CD14-positive monocyte (primary cell): Measurements from ENCODE around the gene AHI1. TPM values are rescaled to one million over a fixed set of nuclear protein-coding genes. Genes with fewer than 3 reads are reported as not detected.

Experiments used
- DNase-seq, 3 donors: peaks; one replicate each; pipeline ENCODE4 v3.0.0-alpha.2; 2011 to 2022
- H2AFZ ChIP-seq: 2 replicates; pipeline ENCODE4 v1.6.0; 2012; ENCODE audit warnings: mild to moderate bottlenecking, low read depth, low read length, inconsistent platforms; ENCODE audit not compliant: insufficient read depth, poor library complexity, severe bottlenecking
- H3K27ac ChIP-seq, 2 donors: 1 replicate in 1 of 2; 2 replicates in 1 of 2; pipeline ENCODE4 v1.5.1; 2012 to 2013; ENCODE audit warnings: low read length in 2 of 2, control low read depth in 1 of 2, inconsistent platforms in 1 of 2, low read depth in 1 of 2, mild to moderate bottlenecking in 1 of 2
- H3K27me3 ChIP-seq, 2 donors: one replicate each; pipeline versions ENCODE4 v1.6.0 to v1.6.1; 2011 to 2013; ENCODE audit warnings: low read length in 2 of 2; ENCODE audit not compliant: control insufficient read depth in 2 of 2, insufficient read depth in 2 of 2
- H3K36me3 ChIP-seq, 2 donors: replicated peaks in 1 of 2; 1 replicate in 1 of 2; 2 replicates in 1 of 2; pipeline versions ENCODE4 v1.5.1 to v1.6.1; 2012 to 2013; ENCODE audit warnings: low read length in 2 of 2, control low read depth in 1 of 2, inconsistent platforms in 1 of 2, mild to moderate bottlenecking in 1 of 2; ENCODE audit not compliant: insufficient read depth in 2 of 2, control insufficient read depth in 1 of 2
- H3K4me1 ChIP-seq, 2 donors: 1 replicate in 1 of 2; 2 replicates in 1 of 2; pipeline versions ENCODE4 v1.5.1 to v1.6.1; 2012 to 2013; ENCODE audit warnings: low read length in 2 of 2, control low read depth in 1 of 2, inconsistent platforms in 1 of 2, mild to moderate bottlenecking in 1 of 2, moderate library complexity in 1 of 2; ENCODE audit not compliant: insufficient read depth in 2 of 2, control insufficient read depth in 1 of 2
- H3K4me2 ChIP-seq: replicated peaks from 2 replicates; pipeline ENCODE3; 2012; ENCODE audit warnings: low read length, moderate library complexity, mild to moderate bottlenecking; ENCODE audit not compliant: poor library complexity, severe bottlenecking; ENCODE audit errors: extremely low read depth
- H3K4me3 ChIP-seq, 3 experiments: fragments of 200-600 bp in 1 of 3; sonication (generic) in 1 of 3; replicated peaks in 1 of 3; 1 replicate in 2 of 3; 2 replicates in 1 of 3; pipeline ENCODE4 v1.5.1; 2011 to 2013; ENCODE audit warnings: low read length in 3 of 3, mild to moderate bottlenecking in 3 of 3, control low read depth in 2 of 3, low read depth in 2 of 3, inconsistent platforms in 1 of 3, moderate library complexity in 1 of 3
- H3K79me2 ChIP-seq: 2 replicates; pipeline ENCODE4 v1.6.0; 2012; ENCODE audit warnings: mild to moderate bottlenecking, control low read depth, inconsistent platforms, low read length, moderate library complexity; ENCODE audit not compliant: insufficient read depth
- H3K9ac ChIP-seq: 2 replicates; pipeline ENCODE4 v1.6.0; 2017; ENCODE audit warnings: low read length, mild to moderate bottlenecking; ENCODE audit not compliant: insufficient read depth, poor library complexity, severe bottlenecking
- H3K9me3 ChIP-seq, 2 donors: replicated peaks in 1 of 2; 1 replicate in 1 of 2; 2 replicates in 1 of 2; pipeline versions ENCODE4 v1.5.1 to v1.6.1; 2012 to 2013; ENCODE audit warnings: low read length in 2 of 2, control low read depth in 1 of 2; ENCODE audit not compliant: control insufficient read depth in 1 of 2, insufficient read depth in 1 of 2
- H4K20me1 ChIP-seq: 2 replicates; pipeline ENCODE4 v1.6.0; 2012; ENCODE audit warnings: mild to moderate bottlenecking, low read length, control low read depth, moderate library complexity; ENCODE audit not compliant: insufficient read depth
- H3K27ac Mint-ChIP-seq, 7 donors: one replicate each; pipeline ENCODE4 v1.8.0; 2020; ENCODE audit warnings: mild to moderate bottlenecking in 7 of 7, mixed read lengths in 7 of 7, moderate library complexity in 6 of 7, inconsistent platforms in 2 of 7
- H3K27me3 Mint-ChIP-seq, 3 donors: one replicate each; pipeline ENCODE4 v1.8.0; 2021 to 2022; ENCODE audit warnings: low read depth in 3 of 3, mild to moderate bottlenecking in 3 of 3, mixed read lengths in 3 of 3, moderate library complexity in 3 of 3, inconsistent platforms in 1 of 3
- H3K36me3 Mint-ChIP-seq, 2 donors: one replicate each; pipeline ENCODE4 v1.8.0; 2020; ENCODE audit warnings: mixed read lengths in 2 of 2, inconsistent platforms in 1 of 2, mild to moderate bottlenecking in 1 of 2
- H3K4me1 Mint-ChIP-seq: one replicate; pipeline ENCODE4 v1.8.0; 2020; ENCODE audit warnings: mild to moderate bottlenecking, mixed read lengths
- H3K4me3 Mint-ChIP-seq, 2 donors: one replicate each; pipeline ENCODE4 v1.8.0; 2020; ENCODE audit warnings: mild to moderate bottlenecking in 2 of 2, mixed read lengths in 2 of 2, moderate library complexity in 1 of 2
- H3K9me3 Mint-ChIP-seq, 7 donors: one replicate each; pipeline ENCODE4 v1.8.0; 2020 to 2022; ENCODE audit warnings: mixed read lengths in 7 of 7, mild to moderate bottlenecking in 6 of 7, moderate library complexity in 6 of 7, inconsistent platforms in 2 of 7
- CTCF ChIP-seq: fragments of 200-600 bp; IDR thresholded peaks from one replicate; pipeline ENCODE4 v1.8.0; 2022; ENCODE audit warnings: antibody characterized with exemption, mild to moderate bottlenecking
- WGBS: methylation state at CpG from one replicate; pipeline ENCODE4 v1.1.5; 2013; ENCODE audit warnings: missing lambda C conversion rate; ENCODE audit not compliant: insufficient coverage; 5-methylcytosine and 5-hydroxymethylcytosine counted together
- intact Hi-C, 2 donors: fragments of 100-400 bp; cut with micrococcal nuclease; formaldehyde crosslinking; loops; one replicate each; pipeline versions ENCODE4 v1.15.0 to v1.15.1; 2023
- polyA plus RNA-seq, 3 donors: library from polyadenylated mRNA; depleted of rRNA in 1 of 3; unstranded in 2 of 3; stranded (reverse) in 1 of 3; fragments of 300-500 nt in 2 of 3; fragments of >200 nt in 1 of 3; fragmentation: Illumina TruSeq in 2 of 3; gene quantifications; 1 replicate in 2 of 3; 2 replicates in 1 of 3; pipeline ENCODE4 v1.2.3, GENCODE V29; 2012 to 2021

AHI1 gene
- polyA plus RNA-seq, 3 donors, result 0.91 to 2.8 (median 1.4) TPM

GRCh38 chr6:135499441-135500340, 2.2 kb upstream of the AHI1 start:
- Histone ChIP-seq H3K4me1 (peaks cover 13% of the 10 kb centered on the region in 2 donors), H3K4me3 (no peak overlapping the region), H3K27ac (no peak overlapping the region), H3K79me2 (no peaks in the 10 kb centered on the region), H4K20me1 (no peaks in the 10 kb centered on the region), H2AFZ (no peak overlapping the region), H3K4me2 (no peak overlapping the region), H3K9ac (no peak overlapping the region), H3K27me3 (no peaks in the 10 kb centered on the region), H3K9me3 (no peaks in the 10 kb centered on the region), H3K36me3 (no peaks in the 10 kb centered on the region)
- 80% methylated on average over 3 of the region's 5 CpGs for WGBS
- no peak overlapping the region for H3K27ac Mint-ChIP-seq
- H3K4me1 Mint-ChIP-seq, result peaks cover 5% of the 10 kb centered on the region
- intact Hi-C loops, result loop anchor here in 1 of 2 donors (10.0 kb wide), 2 partner anchors 425 to 725 kb away; no protein-coding TSS in a partner anchor
- no peak for DNase-seq
- H3K27me3 Mint-ChIP-seq, result no peaks in the 10 kb centered on the region
- no peak for TF ChIP-seq CTCF
- no peaks in the 10 kb centered on the region for H3K9me3 Mint-ChIP-seq
- no peaks in the 10 kb centered on the region for H3K36me3 Mint-ChIP-seq
- no peak overlapping the region for H3K4me3 Mint-ChIP-seq

GRCh38 chr6:135498185-135498841, 773 bp upstream of the AHI1 start:
- Mint-ChIP-seq H3K27me3 (no peaks in the 10 kb centered on the region), H3K4me1 (peaks cover 5% of the 10 kb centered on the region), H3K4me3 (no peak overlapping the region), H3K36me3 (no peaks in the 10 kb centered on the region), H3K9me3 (no peaks in the 10 kb centered on the region), H3K27ac (no peak overlapping the region)
- Histone ChIP-seq H3K27ac (peak overlapping the region; percentile 79 to 97), H3K36me3 (no peaks in the 10 kb centered on the region), H3K4me3 (peak overlapping the region; percentile 67 to 98 (median 91)), H3K27me3 (no peaks in the 10 kb centered on the region), H3K4me2 (peak overlapping the region; percentile 82), H2AFZ (peak overlapping the region; percentile 90), H3K4me1 (peaks cover 13% of the 10 kb centered on the region in 2 donors), H3K9ac (peak overlapping the region; percentile 95), H3K79me2 (no peaks in the 10 kb centered on the region), H4K20me1 (no peaks in the 10 kb centered on the region), H3K9me3 (no peaks in the 10 kb centered on the region)
- intact Hi-C loops, result loop anchor here in 1 of 2 donors (10.0 kb wide), 1 partner anchor 424 kb away; no protein-coding TSS in a partner anchor
- TF ChIP-seq CTCF, result no peak
- 0% methylated on average over 7 of the region's 16 CpGs for WGBS
- peak; percentile 90 to 94 (median 94) for DNase-seq
